GM12878 (cell line): ENCODE results near the gene CLDN15. TPM values are rescaled to one million over a fixed set of nuclear protein-coding genes. Genes with fewer than 3 reads are reported as not detected.

Experiments used
- ATF7 ChIP-seq: fragments of 450-650 bp; IDR thresholded peaks from 2 replicates; pipeline ENCODE4 v1.6.1; 2016; ENCODE audit warnings: low read depth, mild to moderate bottlenecking
- CREB1 ChIP-seq: IDR thresholded peaks from 2 replicates; pipeline ENCODE4 v1.6.1; 2012; ENCODE audit warnings: low read depth, mild to moderate bottlenecking, inconsistent platforms
- ETV6 ChIP-seq, 2 experiments: fragments of 450-650 bp in 1 of 2; IDR thresholded peaks in 1 of 2; conservative IDR thresholded peaks in 1 of 2; 2 replicates each; pipeline ENCODE4 v1.6.1; 2014; ENCODE audit warnings: antibody characterized with exemption in 1 of 2, borderline replicate concordance in 1 of 2, low read depth in 1 of 2, mild to moderate bottlenecking in 1 of 2, moderate library complexity in 1 of 2
- GABPA ChIP-seq: IDR thresholded peaks from 2 replicates; pipeline ENCODE4 v1.6.1; 2014; ENCODE audit warnings: antibody characterized with exemption, low read depth, mild to moderate bottlenecking, inconsistent platforms
- HDGF ChIP-seq: fragments of 450-650 bp; IDR thresholded peaks from 2 replicates; pipeline ENCODE4 v1.6.1; 2016; ENCODE audit warnings: antibody characterized with exemption
- JUND ChIP-seq: IDR thresholded peaks from 2 replicates; pipeline ENCODE4 v1.6.1; 2012; ENCODE audit warnings: low read depth, mild to moderate bottlenecking, low read length, improper control_type of control experiment, moderate library complexity
- MEF2A ChIP-seq: IDR thresholded peaks from 2 replicates; pipeline ENCODE4 v1.6.1; 2011; ENCODE audit warnings: low read depth, mild to moderate bottlenecking, low read length, moderate library complexity; ENCODE audit not compliant: insufficient read depth
- NBN ChIP-seq: fragments of 450-650 bp; IDR thresholded peaks from 2 replicates; pipeline ENCODE4 v1.6.1; 2016
- PAX8 ChIP-seq: fragments of 450-650 bp; IDR thresholded peaks from 2 replicates; pipeline ENCODE4 v1.6.1; 2017; ENCODE audit warnings: mild to moderate bottlenecking, moderate library complexity
- SIN3A ChIP-seq: IDR thresholded peaks from 2 replicates; pipeline ENCODE4 v1.6.1; 2012; ENCODE audit warnings: low read depth, low read length, improper control_type of control experiment
- SMAD1 ChIP-seq: fragments of 450-650 bp; IDR thresholded peaks from 2 replicates; pipeline ENCODE4 v1.6.1; 2018; ENCODE audit warnings: mild to moderate bottlenecking, low read depth; ENCODE audit not compliant: partially characterized antibody
- SMARCA5 ChIP-seq: fragments of 450-650 bp; IDR thresholded peaks from 2 replicates; pipeline ENCODE4 v1.6.1; 2017; ENCODE audit warnings: mild to moderate bottlenecking
- SMC3 ChIP-seq: IDR thresholded peaks from 2 replicates; pipeline ENCODE4 v1.6.1; 2011; ENCODE audit warnings: low read length, improper control_type of control experiment, borderline replicate concordance
- SREBF2 ChIP-seq: IDR thresholded peaks from 2 replicates; pipeline ENCODE4 v1.6.1; 2012; ENCODE audit warnings: mild to moderate bottlenecking, low read length
- TARDBP ChIP-seq: IDR thresholded peaks from 2 replicates; pipeline ENCODE4 v1.6.1; 2016; ENCODE audit warnings: borderline replicate concordance
- TBL1XR1 ChIP-seq: IDR thresholded peaks from 2 replicates; pipeline ENCODE4 v1.6.1; 2012; ENCODE audit warnings: low read depth, low read length, improper control_type of control experiment
- TCF12 ChIP-seq: IDR thresholded peaks from 2 replicates; pipeline ENCODE4 v1.6.1; 2011; ENCODE audit warnings: low read depth, mild to moderate bottlenecking, low read length
- WRNIP1 ChIP-seq: IDR thresholded peaks from 2 replicates; pipeline ENCODE4 v1.6.1; 2011; ENCODE audit warnings: low read depth, low read length, improper control_type of control experiment, borderline replicate concordance
- ZSCAN29 ChIP-seq: fragments of 450-650 bp; IDR thresholded peaks from 2 replicates; pipeline ENCODE4 v1.6.1; 2017; ENCODE audit warnings: mild to moderate bottlenecking, moderate library complexity
- polyA plus RNA-seq, 11 experiments: library from polyadenylated mRNA; depleted of rRNA in 4 of 11; unstranded in 6 of 11; stranded (reverse) in 5 of 11; fragments of >200 nt; fragmentation: Nextera tagmentation in 4 of 11; fragmentation: Illumina TruSeq in 1 of 11; extraction: Ambion mirVana in 4 of 11; extraction: Trizol in 1 of 11; gene quantifications; 1 replicate in 1 of 11; 2 replicates in 10 of 11; pipeline versions ENCODE4 v1.2.1 to v1.2.3, GENCODE V29; 2011 to 2016; ENCODE audit warnings: inconsistent platforms in 2 of 11, missing spikeins in 2 of 11, low read depth in 1 of 11
- total RNA-seq, 4 experiments: library from RNA; depleted of rRNA in 3 of 4; stranded (reverse); fragments of >200 nt in 3 of 4; fragmentation: Illumina TruSeq in 1 of 4; extraction: Trizol in 1 of 4; gene quantifications; 2 replicates each; pipeline versions ENCODE4 v1.2.1 to v1.2.3, GENCODE V29; 2013 to 2021
- TF ChIP-seq, protein P1 (sequence below): fragments of 450-650 bp; IDR thresholded peaks from 2 replicates; pipeline ENCODE4 v1.6.1; 2018; ENCODE audit warnings: borderline replicate concordance, mild to moderate bottlenecking; ENCODE audit not compliant: partially characterized antibody
- TF ChIP-seq, protein P2 (sequence below): fragments of 450-650 bp; formaldehyde crosslinking; IDR thresholded peaks from 2 replicates; pipeline ENCODE4 v1.4.0; 2020; ENCODE audit warnings: mild to moderate bottlenecking, moderate library complexity
- TF ChIP-seq, protein P3 (sequence below): fragments of 150-350 bp; IDR thresholded peaks from 2 replicates; pipeline ENCODE4 v1.6.1; 2016; ENCODE audit warnings: low read depth, low read length

Gene CLDN15
- total and polyA plus RNA-seq, 10 of the 15 experiments (the other 5 are each of a cell fraction or from before 2014, with no cell fraction given): 0.47 to 15.0 (median 6.6) TPM

DNA sequence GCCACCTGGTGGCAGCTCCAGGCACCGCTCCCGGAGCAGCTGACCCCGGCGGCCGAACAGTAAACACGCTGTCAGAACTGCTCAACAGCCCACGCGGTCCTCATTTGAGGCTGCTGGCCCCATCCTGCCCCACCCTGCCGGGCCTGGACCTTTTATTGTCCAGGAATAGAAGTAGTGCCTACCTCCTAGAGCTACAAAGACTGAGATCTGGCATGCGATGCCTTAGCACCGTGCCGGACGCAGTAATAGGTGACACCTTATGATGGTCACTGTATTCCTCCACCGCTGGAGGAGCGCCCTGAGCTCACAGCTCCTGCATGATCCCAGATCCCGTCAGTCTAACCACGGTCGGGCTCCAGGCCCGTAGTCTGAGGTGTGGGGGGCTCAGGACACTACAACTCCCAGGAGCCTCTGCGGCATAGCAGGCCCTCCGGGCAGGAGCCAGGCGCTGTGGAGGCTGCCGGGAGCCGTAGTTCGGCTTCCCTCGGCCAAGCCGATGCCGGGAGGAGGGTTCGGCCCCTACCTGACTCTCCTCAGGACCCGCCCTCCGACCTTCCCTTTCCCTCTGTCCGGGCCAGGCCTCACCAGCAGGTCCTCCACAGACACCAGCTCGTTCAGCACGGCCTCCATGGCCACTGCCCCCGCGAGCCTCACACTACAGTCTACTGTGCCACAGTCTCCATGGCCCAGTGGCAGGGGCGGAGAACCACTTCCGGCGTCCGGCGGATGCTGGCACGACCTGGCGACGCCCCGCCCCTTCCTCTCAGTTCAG is 7.0 kb upstream of the CLDN15 start, which contains the start of gene FIS1 (continued):
- TF ChIP-seq, protein P1, sequence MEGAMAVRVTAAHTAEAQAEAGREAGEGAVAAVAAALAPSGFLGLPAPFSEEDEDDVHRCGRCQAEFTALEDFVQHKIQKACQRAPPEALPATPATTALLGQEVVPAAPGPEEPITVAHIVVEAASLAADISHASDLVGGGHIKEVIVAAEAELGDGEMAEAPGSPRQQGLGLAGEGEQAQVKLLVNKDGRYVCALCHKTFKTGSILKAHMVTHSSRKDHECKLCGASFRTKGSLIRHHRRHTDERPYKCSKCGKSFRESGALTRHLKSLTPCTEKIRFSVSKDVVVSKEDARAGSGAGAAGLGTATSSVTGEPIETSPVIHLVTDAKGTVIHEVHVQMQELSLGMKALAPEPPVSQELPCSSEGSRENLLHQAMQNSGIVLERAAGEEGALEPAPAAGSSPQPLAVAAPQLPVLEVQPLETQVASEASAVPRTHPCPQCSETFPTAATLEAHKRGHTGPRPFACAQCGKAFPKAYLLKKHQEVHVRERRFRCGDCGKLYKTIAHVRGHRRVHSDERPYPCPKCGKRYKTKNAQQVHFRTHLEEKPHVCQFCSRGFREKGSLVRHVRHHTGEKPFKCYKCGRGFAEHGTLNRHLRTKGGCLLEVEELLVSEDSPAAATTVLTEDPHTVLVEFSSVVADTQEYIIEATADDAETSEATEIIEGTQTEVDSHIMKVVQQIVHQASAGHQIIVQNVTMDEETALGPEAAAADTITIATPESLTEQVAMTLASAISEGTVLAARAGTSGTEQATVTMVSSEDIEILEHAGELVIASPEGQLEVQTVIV: no peak
- TF ChIP-seq MEF2A: 0 out of 2 replicates have a peak, but pooled peaks have one; percentile 22
- peak; percentile 71; the same call in 1 of the 2 replicates for TF ChIP-seq SIN3A
- TF ChIP-seq SREBF2: no peak
- peak; percentile 68; the same call in 1 of the 2 replicates for TF ChIP-seq TCF12
- TF ChIP-seq CREB1: no peak; the same call in 1 of the 2 replicates
- TF ChIP-seq TBL1XR1: peak; percentile 21
- TF ChIP-seq GABPA: peak; percentile 90
- TF ChIP-seq ZSCAN29: no peak
- no peak for TF ChIP-seq SMAD1
- peak; percentile 73; the same call in 1 of the 2 replicates for TF ChIP-seq SMC3
- no peak; the same call in 1 of the 2 replicates for TF ChIP-seq ATF7
- TF ChIP-seq SMARCA5: peak; percentile 11; the same call in 1 of the 2 replicates
- no peak for TF ChIP-seq JUND
- no peak for TF ChIP-seq WRNIP1
- TF ChIP-seq ETV6 (conservative IDR thresholded peaks at IDR 0.05 in 1 of 2, IDR thresholded peaks at IDR 0.05 in 1 of 2; ENCODE audit: borderline replicate concordance in 1 of 2, low read depth in 1 of 2): no peak
- peak; percentile 88; the same call in 1 of the 2 replicates for TF ChIP-seq HDGF
- peak; percentile 79; the same call in 1 of the 2 replicates for TF ChIP-seq TARDBP
- TF ChIP-seq PAX8: no peak
- TF ChIP-seq NBN: peak; percentile 77
- TF ChIP-seq, protein P2, sequence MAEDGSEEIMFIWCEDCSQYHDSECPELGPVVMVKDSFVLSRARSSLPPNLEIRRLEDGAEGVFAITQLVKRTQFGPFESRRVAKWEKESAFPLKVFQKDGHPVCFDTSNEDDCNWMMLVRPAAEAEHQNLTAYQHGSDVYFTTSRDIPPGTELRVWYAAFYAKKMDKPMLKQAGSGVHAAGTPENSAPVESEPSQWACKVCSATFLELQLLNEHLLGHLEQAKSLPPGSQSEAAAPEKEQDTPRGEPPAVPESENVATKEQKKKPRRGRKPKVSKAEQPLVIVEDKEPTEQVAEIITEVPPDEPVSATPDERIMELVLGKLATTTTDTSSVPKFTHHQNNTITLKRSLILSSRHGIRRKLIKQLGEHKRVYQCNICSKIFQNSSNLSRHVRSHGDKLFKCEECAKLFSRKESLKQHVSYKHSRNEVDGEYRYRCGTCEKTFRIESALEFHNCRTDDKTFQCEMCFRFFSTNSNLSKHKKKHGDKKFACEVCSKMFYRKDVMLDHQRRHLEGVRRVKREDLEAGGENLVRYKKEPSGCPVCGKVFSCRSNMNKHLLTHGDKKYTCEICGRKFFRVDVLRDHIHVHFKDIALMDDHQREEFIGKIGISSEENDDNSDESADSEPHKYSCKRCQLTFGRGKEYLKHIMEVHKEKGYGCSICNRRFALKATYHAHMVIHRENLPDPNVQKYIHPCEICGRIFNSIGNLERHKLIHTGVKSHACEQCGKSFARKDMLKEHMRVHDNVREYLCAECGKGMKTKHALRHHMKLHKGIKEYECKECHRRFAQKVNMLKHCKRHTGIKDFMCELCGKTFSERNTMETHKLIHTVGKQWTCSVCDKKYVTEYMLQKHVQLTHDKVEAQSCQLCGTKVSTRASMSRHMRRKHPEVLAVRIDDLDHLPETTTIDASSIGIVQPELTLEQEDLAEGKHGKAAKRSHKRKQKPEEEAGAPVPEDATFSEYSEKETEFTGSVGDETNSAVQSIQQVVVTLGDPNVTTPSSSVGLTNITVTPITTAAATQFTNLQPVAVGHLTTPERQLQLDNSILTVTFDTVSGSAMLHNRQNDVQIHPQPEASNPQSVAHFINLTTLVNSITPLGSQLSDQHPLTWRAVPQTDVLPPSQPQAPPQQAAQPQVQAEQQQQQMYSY: no peak
- TF ChIP-seq, protein P3, sequence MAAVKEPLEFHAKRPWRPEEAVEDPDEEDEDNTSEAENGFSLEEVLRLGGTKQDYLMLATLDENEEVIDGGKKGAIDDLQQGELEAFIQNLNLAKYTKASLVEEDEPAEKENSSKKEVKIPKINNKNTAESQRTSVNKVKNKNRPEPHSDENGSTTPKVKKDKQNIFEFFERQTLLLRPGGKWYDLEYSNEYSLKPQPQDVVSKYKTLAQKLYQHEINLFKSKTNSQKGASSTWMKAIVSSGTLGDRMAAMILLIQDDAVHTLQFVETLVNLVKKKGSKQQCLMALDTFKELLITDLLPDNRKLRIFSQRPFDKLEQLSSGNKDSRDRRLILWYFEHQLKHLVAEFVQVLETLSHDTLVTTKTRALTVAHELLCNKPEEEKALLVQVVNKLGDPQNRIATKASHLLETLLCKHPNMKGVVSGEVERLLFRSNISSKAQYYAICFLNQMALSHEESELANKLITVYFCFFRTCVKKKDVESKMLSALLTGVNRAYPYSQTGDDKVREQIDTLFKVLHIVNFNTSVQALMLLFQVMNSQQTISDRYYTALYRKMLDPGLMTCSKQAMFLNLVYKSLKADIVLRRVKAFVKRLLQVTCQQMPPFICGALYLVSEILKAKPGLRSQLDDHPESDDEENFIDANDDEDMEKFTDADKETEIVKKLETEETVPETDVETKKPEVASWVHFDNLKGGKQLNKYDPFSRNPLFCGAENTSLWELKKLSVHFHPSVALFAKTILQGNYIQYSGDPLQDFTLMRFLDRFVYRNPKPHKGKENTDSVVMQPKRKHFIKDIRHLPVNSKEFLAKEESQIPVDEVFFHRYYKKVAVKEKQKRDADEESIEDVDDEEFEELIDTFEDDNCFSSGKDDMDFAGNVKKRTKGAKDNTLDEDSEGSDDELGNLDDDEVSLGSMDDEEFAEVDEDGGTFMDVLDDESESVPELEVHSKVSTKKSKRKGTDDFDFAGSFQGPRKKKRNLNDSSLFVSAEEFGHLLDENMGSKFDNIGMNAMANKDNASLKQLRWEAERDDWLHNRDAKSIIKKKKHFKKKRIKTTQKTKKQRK: no peak
